HG02571 (cell line): Measurements from ENCODE around the gene DIPK2B.

Experiments
- ATAC-seq: cut with Tn5 transposase; IDR thresholded peaks from one replicate; pipeline ENCODE4 v1.9.1; 2021; ENCODE audit warnings: mild to moderate bottlenecking, moderate library complexity; ENCODE audit not compliant: unreplicated experiment

DIPK2B gene

GRCh38 chrX:45200741-45201234, at the start of gene DIPK2B:
DIPK2B (minus strand) TSS chrX:45200876; CDS start chrX:45200826, 50 bp downstream.
- ATAC-seq, result no peak

- ATAC-seq, result no peak
These were observed 39.6 kb upstream of the DIPK2B start for GRCh38 chrX:45240301-45240700.

- no peak for ATAC-seq
These were observed 37.8 kb upstream of the DIPK2B start for GRCh38 chrX:45238489-45238888.

GRCh38 chrX:45233531-45233930, 32.9 kb upstream of the DIPK2B start:
- ATAC-seq, result no peak

- ATAC-seq, result no peak
These were observed 31.5 kb upstream of the DIPK2B start for GRCh38 chrX:45232139-45232538.

- ATAC-seq, result no peak
These were observed 29.7 kb upstream of the DIPK2B start for GRCh38 chrX:45230410-45230809.

- ATAC-seq, result no peak
These were observed 28.7 kb upstream of the DIPK2B start for GRCh38 chrX:45229348-45229747.

- no peak for ATAC-seq
These were observed 27.4 kb upstream of the DIPK2B start for GRCh38 chrX:45228126-45228525.

GRCh38 chrX:45208121-45208856, 7.6 kb upstream of the DIPK2B start:
- ATAC-seq, result no peak

GRCh38 chrX:45202171-45202570, 1.5 kb upstream of the DIPK2B start:
- no peak for ATAC-seq

- ATAC-seq, result no peak
These were observed 2.0 kb downstream of the DIPK2B start for GRCh38 chrX:45198706-45199105.

- ATAC-seq, result no peak
These were observed 2.4 kb downstream of the DIPK2B start for GRCh38 chrX:45198301-45198700.

- no peak for ATAC-seq
These were observed 4.0 kb downstream of the DIPK2B start for GRCh38 chrX:45196701-45197100.

GRCh38 chrX:45191820-45192409, 8.8 kb downstream of the DIPK2B start:
- no peak for ATAC-seq

GRCh38 chrX:45191383-45191782, 9.3 kb downstream of the DIPK2B start:
- ATAC-seq, result no peak

- no peak for ATAC-seq
These were observed 12.9 kb downstream of the DIPK2B start for GRCh38 chrX:45187731-45188130.

GRCh38 chrX:45186643-45187026, 14.0 kb downstream of the DIPK2B start:
- no peak for ATAC-seq

GRCh38 chrX:45184211-45184610, 16.5 kb downstream of the DIPK2B start:
- ATAC-seq, result no peak

- ATAC-seq, result no peak
These were observed 27.8 kb downstream of the DIPK2B start for GRCh38 chrX:45172890-45173289.

- ATAC-seq, result no peak
These were observed 33.9 kb downstream of the DIPK2B start for GRCh38 chrX:45166781-45167180.

- no peak for ATAC-seq
These were observed 35.0 kb downstream of the DIPK2B start for GRCh38 chrX:45165726-45166125.

- no peak for ATAC-seq
These were observed 35.7 kb downstream of the DIPK2B start for GRCh38 chrX:45164995-45165394.
